ENCODE data around the gene CAMSAP2. TPM values are rescaled to one million over a fixed set of nuclear protein-coding genes. Genes with fewer than 3 reads are reported as not detected.

The CAMSAP2 gene
- total RNA-seq, 4 donors from 2014 or later: 4.9 to 21.5 (median 8.1) TPM

DNA sequence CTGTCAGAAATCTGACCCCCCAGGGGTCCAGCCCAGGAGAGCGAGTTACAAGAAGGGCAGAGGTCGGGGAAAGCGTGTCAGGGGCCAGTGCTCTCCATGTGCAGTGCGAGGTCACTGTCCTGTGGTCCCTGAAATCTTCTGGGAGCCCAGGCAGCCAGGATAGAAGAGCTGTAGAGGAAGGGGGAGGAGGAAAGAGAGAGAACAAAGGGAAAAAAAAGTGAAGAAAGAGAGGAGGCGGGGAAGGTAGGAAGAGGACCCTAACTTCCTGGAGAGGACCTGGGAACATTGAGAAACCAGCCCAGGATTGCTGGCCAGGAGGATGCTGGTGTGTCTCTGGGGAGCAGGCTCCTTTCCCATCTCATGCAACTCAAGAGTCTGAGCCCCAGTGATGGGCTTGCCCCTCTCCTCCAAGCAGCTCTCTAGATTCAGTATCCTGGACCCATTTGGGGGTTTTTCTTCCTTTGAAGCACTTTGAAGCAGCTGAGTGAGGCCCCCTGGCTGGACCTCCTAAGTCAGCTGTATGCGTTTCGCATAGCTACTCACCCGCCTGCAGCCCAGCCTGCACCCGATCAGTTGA is 149.2 kb downstream of the CAMSAP2 start:
- peak overlapping the region in 1 of 4 donors; percentile 4 for H3K4me3 ChIP-seq
- H3K4me1 ChIP-seq: peaks cover 0 to 9% (median 6%) of the 10 kb centered on the region in 4 donors
- H3K36me3 ChIP-seq: no peaks in the 10 kb centered on the region
- H3K27me3 ChIP-seq: no peaks in the 10 kb centered on the region
- no peak for TF ChIP-seq POLR2A (IDR thresholded peaks at IDR 0.05)
- TF ChIP-seq, protein P1, sequence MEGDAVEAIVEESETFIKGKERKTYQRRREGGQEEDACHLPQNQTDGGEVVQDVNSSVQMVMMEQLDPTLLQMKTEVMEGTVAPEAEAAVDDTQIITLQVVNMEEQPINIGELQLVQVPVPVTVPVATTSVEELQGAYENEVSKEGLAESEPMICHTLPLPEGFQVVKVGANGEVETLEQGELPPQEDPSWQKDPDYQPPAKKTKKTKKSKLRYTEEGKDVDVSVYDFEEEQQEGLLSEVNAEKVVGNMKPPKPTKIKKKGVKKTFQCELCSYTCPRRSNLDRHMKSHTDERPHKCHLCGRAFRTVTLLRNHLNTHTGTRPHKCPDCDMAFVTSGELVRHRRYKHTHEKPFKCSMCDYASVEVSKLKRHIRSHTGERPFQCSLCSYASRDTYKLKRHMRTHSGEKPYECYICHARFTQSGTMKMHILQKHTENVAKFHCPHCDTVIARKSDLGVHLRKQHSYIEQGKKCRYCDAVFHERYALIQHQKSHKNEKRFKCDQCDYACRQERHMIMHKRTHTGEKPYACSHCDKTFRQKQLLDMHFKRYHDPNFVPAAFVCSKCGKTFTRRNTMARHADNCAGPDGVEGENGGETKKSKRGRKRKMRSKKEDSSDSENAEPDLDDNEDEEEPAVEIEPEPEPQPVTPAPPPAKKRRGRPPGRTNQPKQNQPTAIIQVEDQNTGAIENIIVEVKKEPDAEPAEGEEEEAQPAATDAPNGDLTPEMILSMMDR (IDR thresholded peaks at IDR 0.05): no peak
- H3K9me3 ChIP-seq: no peaks in the 10 kb centered on the region
- H3K27ac ChIP-seq: peak overlapping the region in 1 of 4 donors; percentile 62
- no peak for DNase-seq

DNA sequence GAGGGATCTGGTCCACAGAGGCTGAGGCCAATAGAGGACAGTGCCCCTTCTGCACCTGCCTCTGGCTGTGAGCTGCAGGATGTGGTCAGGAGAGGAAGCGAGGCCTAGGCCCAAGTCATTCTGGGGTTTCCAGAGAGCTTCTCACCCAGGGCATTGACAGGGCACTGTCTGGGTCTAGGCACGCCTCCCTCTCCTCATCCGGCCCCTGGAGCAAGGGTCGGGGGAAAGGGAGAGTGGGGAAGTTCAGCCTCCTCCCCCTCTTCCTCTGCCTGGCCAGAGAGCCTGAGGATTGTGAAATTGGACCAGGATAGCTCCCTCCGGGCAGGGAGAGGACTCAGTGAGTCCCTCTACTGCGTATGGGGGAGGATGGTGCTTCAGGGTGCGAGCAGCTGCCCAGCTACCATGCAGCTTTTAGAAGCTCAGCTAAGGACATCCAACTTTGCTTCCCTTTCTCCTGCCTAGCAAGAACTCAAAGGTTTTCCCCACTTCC is 149.7 kb downstream of the CAMSAP2 start:
- H3K4me1 ChIP-seq: peaks cover 0 to 9% (median 6%) of the 10 kb centered on the region in 4 donors
- no peaks in the 10 kb centered on the region for H3K9me3 ChIP-seq
- H3K4me3 ChIP-seq: peak overlapping the region in 1 of 4 donors; percentile 4
- H3K27ac ChIP-seq: peak overlapping the region in 3 of 4 donors; percentile 27 to 62 (median 34)
- H3K27me3 ChIP-seq: no peaks in the 10 kb centered on the region
- H3K36me3 ChIP-seq: no peaks in the 10 kb centered on the region
- no peak for TF ChIP-seq POLR2A (IDR thresholded peaks at IDR 0.05)
- TF ChIP-seq, protein P1 (IDR thresholded peaks at IDR 0.05): no peak
- peak; percentile 53 to 90 (median 82) for DNase-seq

DNA sequence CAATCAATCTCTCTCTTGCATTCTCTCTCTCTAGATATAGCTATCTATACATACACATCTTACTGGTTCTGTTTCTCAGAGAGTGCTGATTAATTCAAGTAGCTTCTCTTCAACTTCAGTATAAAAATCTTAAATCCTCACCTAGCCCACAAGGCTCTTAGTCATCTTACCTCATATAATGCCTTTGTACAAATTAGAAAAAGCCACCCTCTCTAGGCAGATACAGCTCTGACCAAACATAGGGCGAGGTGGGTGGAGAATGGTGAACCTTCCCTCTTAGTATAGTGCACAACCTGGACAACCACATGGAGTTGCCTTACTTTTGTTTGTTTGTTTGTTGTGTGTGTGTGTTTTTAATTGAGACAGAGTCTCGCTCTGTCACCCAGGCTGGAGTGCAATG is 150.9 kb downstream of the CAMSAP2 start:
- Histone ChIP-seq H3K36me3 (no peaks in the 10 kb centered on the region), H3K4me1 (peaks cover 0 to 9% (median 6%) of the 10 kb centered on the region in 4 donors), H3K27me3 (no peaks in the 10 kb centered on the region), H3K4me3 (no peak overlapping the region), H3K9me3 (no peaks in the 10 kb centered on the region), H3K27ac (no peak overlapping the region)
- DNase-seq: peak in 1 of 3 donors; percentile 19
- TF ChIP-seq, protein P1 (IDR thresholded peaks at IDR 0.05): no peak
- TF ChIP-seq POLR2A (IDR thresholded peaks at IDR 0.05): no peak

DNA sequence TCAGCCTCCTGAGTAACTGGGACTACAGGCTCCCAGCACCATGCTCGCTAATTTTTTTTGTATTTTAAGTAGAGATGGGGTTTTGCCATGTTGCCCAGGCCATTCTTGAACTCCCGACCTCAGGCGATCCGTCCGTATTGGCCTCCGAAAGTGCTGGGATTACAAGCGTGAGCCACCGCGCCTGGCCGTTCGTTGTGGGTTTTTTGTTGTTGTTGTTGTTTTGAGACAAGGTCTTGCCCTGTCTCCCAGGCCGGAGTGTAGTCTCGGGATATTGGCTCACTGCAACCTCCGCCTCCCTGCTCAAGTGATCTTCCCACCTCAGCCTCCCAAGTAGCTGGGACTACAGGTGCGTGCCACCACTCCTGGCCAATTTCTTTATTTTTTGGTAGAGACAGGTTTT is 151.3 kb downstream of the CAMSAP2 start:
- peak in 1 of 3 donors; percentile 43 for DNase-seq
- TF ChIP-seq, protein P1 (IDR thresholded peaks at IDR 0.05): no peak
- TF ChIP-seq POLR2A (IDR thresholded peaks at IDR 0.05): no peak
- H3K4me3 ChIP-seq: no peak overlapping the region
- H3K4me1 ChIP-seq: peaks cover 0 to 9% (median 6%) of the 10 kb centered on the region in 4 donors
- no peaks in the 10 kb centered on the region for H3K27me3 ChIP-seq
- no peaks in the 10 kb centered on the region for H3K36me3 ChIP-seq
- H3K9me3 ChIP-seq: no peaks in the 10 kb centered on the region
- no peak overlapping the region for H3K27ac ChIP-seq

DNA sequence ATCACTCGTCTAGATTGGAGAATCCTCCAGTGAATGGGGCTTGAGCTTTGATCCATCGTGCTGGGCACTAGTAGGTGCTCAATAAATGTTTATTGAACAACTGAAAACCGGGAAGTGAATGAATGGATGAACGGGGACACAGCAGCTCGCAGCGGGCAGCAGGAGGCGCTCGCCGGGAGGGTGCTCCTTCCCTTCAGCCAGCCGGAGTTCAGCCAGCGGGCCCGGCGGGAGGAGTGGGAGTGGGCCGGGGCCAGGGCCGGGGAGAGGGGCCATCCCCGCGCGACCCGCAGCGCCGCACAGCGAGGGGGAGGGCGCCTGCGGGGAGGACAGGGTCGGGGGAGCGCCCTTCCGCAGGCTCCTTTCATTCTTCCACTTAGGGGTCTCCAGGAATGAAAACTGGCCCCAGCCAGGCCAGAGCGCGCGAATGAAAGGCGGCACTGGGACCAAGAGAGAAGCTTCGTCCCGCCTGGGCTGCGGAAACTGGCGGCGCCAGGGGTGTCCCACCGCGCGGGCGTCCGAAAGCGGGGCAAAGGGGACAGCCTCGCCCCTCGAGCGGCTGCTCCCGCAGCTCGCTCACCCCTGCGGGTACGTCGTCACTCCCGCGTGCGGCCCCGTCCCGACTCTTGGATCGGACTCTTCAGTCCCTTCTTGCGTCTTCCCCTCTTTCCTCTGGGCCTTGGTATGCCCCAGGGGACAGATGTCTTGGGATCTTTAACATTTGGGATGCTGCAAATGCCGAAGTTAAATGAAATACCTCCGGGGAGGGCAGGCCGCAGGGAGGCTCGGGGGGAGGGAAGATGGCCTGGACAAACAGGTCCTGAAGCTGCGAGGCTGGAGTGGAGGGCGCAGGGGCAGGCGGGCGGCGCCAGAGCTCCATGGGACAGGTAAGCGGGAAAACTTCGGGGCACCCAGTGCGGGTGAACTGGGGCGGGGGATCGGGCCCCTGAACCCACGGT is 152.4 kb downstream of the CAMSAP2 start:
- Histone ChIP-seq H3K4me1 (peaks cover 0 to 9% (median 6%) of the 10 kb centered on the region in 4 donors), H3K4me3 (peak overlapping the region; percentile 33 to 76 (median 60)), H3K9me3 (no peaks in the 10 kb centered on the region), H3K36me3 (no peaks in the 10 kb centered on the region), H3K27me3 (no peaks in the 10 kb centered on the region), H3K27ac (peak overlapping the region; percentile 61 to 89 (median 76))
- DNase-seq: peak in 2 of 3 donors; percentile 72 to 83
- peak; percentile 22 for TF ChIP-seq POLR2A (IDR thresholded peaks at IDR 0.05)
- TF ChIP-seq, protein P1 (IDR thresholded peaks at IDR 0.05): peak in 4 of 6 experiments; percentile 36 to 70 (median 56)
